GM10847 (cell line): ENCODE results near the gene DNAH11.

ENCODE experiments used
- POLR2A ChIP-seq: IDR thresholded peaks from 2 replicates; pipeline ENCODE4 v1.6.1; 2011; ENCODE audit not compliant: insufficient read length; ENCODE audit errors: extremely low read depth

Gene DNAH11

GRCh38 chr7:21603462-21603861 is 60.6 kb downstream of the DNAH11 start:
- TF ChIP-seq POLR2A: no peak

GRCh38 chr7:21603972-21604749 is 61.3 kb downstream of the DNAH11 start:
- no peak for TF ChIP-seq POLR2A

DNA sequence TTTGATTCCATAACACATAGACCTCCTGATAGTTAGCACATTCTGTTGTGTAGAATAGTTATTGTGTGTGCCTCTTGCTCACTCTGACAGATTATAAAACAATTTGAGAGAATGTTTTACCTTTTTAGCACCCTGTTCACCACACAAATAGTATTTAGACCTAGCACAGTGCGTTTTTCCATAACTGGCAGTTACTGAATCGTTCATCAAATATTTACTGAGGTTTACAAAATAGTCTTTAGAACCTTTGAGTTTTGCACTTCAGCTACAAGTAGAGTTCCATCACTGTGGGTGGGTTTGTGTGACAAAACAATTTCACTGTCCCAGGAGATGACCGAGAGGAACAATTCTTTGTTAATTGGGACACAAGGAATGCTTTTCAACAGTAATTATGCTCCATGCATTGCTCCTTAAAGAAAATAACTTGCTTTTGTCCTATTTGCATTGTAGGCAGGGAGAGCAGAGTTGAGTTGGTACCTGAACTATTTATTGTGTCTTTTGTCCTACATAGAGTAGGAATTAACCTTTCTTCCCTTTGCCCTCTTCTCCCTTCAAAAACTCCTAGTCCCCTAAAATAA is 62.3 kb downstream of the DNAH11 start:
- no peak for TF ChIP-seq POLR2A

- no peak for TF ChIP-seq POLR2A
Observed at GRCh38 chr7:21608465-21608864, 65.6 kb downstream of the DNAH11 start.

- TF ChIP-seq POLR2A: no peak
Observed at GRCh38 chr7:21611129-21611528, 68.3 kb downstream of the DNAH11 start.

DNA sequence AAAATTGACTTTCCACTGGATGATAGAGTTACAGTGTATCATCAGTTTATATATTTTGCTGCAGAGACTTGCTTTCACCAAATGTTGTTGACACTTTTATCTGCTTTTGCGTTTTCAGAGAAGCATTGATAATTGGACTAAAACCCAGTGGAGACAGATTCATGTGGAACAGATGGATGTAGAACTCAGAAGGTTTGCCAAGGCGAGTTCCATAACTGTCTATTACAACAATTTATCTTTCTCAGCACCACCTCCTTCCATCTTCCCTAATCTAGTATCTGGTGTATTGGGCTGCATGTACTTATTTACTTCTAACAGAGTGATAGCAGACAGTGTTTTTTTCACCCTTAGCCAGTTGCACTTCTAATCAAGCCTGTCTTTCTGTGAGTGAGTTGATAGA is 73.3 kb downstream of the DNAH11 start:
- no peak for TF ChIP-seq POLR2A

DNA sequence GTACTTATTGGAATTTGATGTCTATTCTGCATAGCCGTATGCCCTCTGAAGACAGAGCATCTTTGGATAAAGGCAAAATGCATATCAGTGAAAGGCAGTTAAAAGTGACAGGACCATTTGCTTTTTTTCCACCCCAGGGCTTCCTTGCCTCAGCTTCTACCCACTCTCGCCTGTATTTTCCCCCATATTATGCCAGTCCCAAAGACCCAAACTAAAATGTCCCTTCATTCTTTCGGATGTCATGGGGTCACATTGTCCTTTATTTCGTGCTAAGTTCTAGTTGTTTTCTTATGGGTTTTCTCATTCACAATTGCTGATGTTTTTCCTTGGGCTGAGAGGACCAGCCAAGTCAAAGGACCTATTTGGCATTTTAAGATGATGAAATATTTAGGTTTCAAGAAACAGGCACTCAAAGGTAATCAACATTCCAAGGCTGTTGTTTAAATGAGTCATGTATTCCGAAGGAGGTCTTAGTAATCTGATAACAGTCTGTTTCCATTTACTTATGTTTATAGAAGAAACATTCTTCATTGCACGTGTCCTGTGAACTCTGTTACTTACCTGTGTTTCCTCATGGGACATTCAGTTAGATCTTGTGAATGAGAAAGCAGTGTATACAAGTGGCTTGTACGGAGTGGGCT is 74.1 kb downstream of the DNAH11 start:
- TF ChIP-seq POLR2A: no peak

DNA sequence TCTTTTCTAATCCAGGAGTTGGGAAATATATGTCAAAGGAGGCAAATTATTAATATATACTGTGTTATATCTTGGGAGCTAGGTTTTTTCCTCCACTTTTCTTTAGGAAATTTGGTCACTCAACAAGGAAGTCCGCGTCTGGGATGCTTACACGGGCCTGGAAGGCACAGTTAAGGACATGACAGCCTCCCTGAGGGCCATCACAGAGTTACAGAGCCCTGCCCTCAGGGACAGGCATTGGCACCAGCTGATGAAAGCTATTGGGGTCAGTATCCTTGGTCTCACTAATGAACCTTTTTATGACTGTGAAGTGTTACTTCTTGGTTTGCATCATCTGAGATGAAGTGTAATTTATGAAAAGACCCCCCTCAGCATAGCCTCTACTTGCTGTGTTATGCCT is 74.7 kb downstream of the DNAH11 start:
- no peak for TF ChIP-seq POLR2A

DNA sequence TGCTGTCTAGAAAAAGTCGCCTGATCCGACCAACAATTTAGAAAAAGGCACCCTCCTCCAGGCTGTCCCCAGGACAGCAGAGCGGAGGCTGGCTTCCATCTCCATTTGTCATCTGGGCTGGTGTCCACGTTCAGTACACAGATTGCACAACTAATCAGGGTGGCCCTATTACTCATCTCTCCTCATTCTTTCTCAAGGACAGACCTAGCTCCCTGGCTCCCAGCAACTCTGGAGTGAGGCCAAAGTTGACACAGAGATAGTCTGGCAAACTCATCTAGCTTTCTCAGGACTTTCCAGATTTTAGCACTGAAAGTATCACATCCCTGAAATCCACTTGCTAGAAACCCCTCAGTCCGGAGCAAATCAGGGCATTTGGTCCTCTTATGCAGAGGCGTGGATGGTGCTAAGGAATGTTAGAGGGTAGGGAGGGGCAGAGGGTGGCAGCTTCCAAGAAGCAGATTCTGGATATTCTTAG is 75.1 kb downstream of the DNAH11 start:
- TF ChIP-seq POLR2A: no peak

DNA sequence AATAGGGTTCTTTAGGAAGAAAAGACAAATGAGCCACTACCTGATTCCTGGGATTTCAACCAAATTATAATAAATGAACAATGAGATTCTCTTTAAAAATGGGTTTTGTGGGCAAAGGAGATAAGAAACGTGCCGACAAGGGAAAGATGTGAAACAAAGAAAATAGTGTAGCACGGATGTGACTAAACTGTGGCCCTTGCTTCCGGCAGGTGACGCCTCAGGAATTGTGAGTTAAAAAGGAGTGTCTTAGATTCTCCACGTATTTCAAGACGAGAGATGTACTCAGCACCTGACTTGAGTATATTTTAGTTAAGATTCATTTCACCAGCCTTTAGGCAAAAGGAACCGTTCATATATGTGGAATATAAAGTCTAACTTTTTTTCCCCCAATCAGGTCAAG is 75.9 kb downstream of the DNAH11 start:
- no peak for TF ChIP-seq POLR2A

GRCh38 chr7:21620054-21620453 is 77.2 kb downstream of the DNAH11 start:
- no peak for TF ChIP-seq POLR2A

GRCh38 chr7:21624320-21624719 is 81.5 kb downstream of the DNAH11 start:
- no peak for TF ChIP-seq POLR2A

GRCh38 chr7:21636694-21637093 is 93.9 kb downstream of the DNAH11 start:
- TF ChIP-seq POLR2A: no peak

- no peak for TF ChIP-seq POLR2A
Observed at GRCh38 chr7:21639206-21639868, 96.5 kb downstream of the DNAH11 start.

- TF ChIP-seq POLR2A: no peak
Observed at GRCh38 chr7:21640105-21640504, 97.3 kb downstream of the DNAH11 start.

- no peak for TF ChIP-seq POLR2A
Observed at GRCh38 chr7:21641546-21641945, 98.7 kb downstream of the DNAH11 start.
